GM23338 (cell line): ENCODE data around the gene IGF2.

Experiments used
- CREB1 ChIP-seq: fragments of 250-450 bp; sonication (Bioruptor Pico); IDR thresholded peaks from 2 replicates; pipeline ENCODE4 v1.5.0; 2020; ENCODE audit warnings: low read depth, mild to moderate bottlenecking, moderate library complexity
- EZH2 ChIP-seq: fragments of 200-600 bp; sonication (generic); IDR thresholded peaks from one replicate; pipeline ENCODE4 v1.8.0; 2017; ENCODE audit warnings: antibody characterized with exemption, mild to moderate bottlenecking, low read depth; ENCODE audit not compliant: unreplicated experiment
- EZH2phosphoT487 ChIP-seq: fragments of 200-600 bp; sonication (generic); IDR thresholded peaks from one replicate; pipeline ENCODE4 v1.8.1; 2018; ENCODE audit warnings: antibody characterized with exemption; ENCODE audit not compliant: unreplicated experiment
- JUNB ChIP-seq: IDR thresholded peaks from one replicate; pipeline ENCODE4 v1.6.1; 2016; ENCODE audit warnings: antibody characterized with exemption; ENCODE audit not compliant: unreplicated experiment
- NANOG ChIP-seq: IDR thresholded peaks from 2 replicates; pipeline ENCODE4 v1.6.1; 2016; ENCODE audit warnings: antibody characterized with exemption, borderline replicate concordance
- POLR2AphosphoS5 ChIP-seq: IDR thresholded peaks from 2 replicates; pipeline ENCODE4 v1.6.1; 2016; ENCODE audit warnings: antibody characterized with exemption, low read depth
- ZNF331 ChIP-seq: fragments of 250-450 bp; sonication (Bioruptor Pico); IDR thresholded peaks from 2 replicates; pipeline ENCODE4 v1.5.0; 2020; ENCODE audit warnings: low read depth, mild to moderate bottlenecking, moderate library complexity
- TF ChIP-seq, protein P1 (sequence below), 2 experiments: fragments of 200-600 bp in 1 of 2; sonication (generic) in 1 of 2; conservative IDR thresholded peaks; 2 replicates each; pipeline versions ENCODE4 v1.5.1 to v1.6.1; 2016 to 2017; ENCODE audit warnings: antibody characterized with exemption in 2 of 2, low read depth in 2 of 2, mild to moderate bottlenecking in 2 of 2, moderate library complexity in 1 of 2
- TF ChIP-seq, protein P2 (sequence below): IDR thresholded peaks from one replicate; pipeline ENCODE4 v1.6.1; 2018; ENCODE audit warnings: antibody characterized with exemption; ENCODE audit not compliant: unreplicated experiment
- TF ChIP-seq, protein P3 (sequence below): fragments of 250-450 bp; sonication (Bioruptor Pico); IDR thresholded peaks from 2 replicates; pipeline ENCODE4 v1.5.0; 2020; ENCODE audit warnings: mild to moderate bottlenecking, moderate library complexity

DNA sequence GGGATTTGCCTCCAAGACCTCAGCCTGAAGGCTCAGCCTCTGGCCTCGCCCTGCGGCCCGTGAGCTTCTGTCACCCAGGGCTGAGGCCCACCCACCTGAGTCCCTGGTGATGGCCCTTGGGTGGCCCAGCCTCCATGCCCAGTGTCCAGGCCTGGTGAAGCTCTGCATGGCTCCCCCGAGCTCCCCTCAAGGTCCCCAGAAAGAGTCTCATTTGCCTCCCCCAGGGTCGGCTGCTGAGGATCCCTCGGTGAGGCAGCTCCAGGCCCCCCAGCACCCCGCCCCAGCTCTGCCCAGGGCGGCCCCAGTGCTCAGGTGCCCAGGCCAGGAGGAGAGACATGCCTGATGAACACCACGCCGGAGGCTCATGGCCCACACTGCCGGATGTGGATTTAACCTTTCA is 34.6 kb upstream of the IGF2 start:
- TF ChIP-seq, protein P1, sequence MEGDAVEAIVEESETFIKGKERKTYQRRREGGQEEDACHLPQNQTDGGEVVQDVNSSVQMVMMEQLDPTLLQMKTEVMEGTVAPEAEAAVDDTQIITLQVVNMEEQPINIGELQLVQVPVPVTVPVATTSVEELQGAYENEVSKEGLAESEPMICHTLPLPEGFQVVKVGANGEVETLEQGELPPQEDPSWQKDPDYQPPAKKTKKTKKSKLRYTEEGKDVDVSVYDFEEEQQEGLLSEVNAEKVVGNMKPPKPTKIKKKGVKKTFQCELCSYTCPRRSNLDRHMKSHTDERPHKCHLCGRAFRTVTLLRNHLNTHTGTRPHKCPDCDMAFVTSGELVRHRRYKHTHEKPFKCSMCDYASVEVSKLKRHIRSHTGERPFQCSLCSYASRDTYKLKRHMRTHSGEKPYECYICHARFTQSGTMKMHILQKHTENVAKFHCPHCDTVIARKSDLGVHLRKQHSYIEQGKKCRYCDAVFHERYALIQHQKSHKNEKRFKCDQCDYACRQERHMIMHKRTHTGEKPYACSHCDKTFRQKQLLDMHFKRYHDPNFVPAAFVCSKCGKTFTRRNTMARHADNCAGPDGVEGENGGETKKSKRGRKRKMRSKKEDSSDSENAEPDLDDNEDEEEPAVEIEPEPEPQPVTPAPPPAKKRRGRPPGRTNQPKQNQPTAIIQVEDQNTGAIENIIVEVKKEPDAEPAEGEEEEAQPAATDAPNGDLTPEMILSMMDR (conservative IDR thresholded peaks at IDR 0.05; ENCODE audit: low read depth in 2 of 2) = no peak
- TF ChIP-seq POLR2AphosphoS5 = no peak
- TF ChIP-seq, protein P2, sequence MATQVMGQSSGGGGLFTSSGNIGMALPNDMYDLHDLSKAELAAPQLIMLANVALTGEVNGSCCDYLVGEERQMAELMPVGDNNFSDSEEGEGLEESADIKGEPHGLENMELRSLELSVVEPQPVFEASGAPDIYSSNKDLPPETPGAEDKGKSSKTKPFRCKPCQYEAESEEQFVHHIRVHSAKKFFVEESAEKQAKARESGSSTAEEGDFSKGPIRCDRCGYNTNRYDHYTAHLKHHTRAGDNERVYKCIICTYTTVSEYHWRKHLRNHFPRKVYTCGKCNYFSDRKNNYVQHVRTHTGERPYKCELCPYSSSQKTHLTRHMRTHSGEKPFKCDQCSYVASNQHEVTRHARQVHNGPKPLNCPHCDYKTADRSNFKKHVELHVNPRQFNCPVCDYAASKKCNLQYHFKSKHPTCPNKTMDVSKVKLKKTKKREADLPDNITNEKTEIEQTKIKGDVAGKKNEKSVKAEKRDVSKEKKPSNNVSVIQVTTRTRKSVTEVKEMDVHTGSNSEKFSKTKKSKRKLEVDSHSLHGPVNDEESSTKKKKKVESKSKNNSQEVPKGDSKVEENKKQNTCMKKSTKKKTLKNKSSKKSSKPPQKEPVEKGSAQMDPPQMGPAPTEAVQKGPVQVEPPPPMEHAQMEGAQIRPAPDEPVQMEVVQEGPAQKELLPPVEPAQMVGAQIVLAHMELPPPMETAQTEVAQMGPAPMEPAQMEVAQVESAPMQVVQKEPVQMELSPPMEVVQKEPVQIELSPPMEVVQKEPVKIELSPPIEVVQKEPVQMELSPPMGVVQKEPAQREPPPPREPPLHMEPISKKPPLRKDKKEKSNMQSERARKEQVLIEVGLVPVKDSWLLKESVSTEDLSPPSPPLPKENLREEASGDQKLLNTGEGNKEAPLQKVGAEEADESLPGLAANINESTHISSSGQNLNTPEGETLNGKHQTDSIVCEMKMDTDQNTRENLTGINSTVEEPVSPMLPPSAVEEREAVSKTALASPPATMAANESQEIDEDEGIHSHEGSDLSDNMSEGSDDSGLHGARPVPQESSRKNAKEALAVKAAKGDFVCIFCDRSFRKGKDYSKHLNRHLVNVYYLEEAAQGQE = no peak
- TF ChIP-seq EZH2 = no peak
- no peak for TF ChIP-seq EZH2phosphoT487
- no peak for TF ChIP-seq JUNB
- no peak for TF ChIP-seq CREB1
- TF ChIP-seq ZNF331 (CRISPR knock-in tag) = no peak
- TF ChIP-seq NANOG = no peak
- TF ChIP-seq, protein P3, sequence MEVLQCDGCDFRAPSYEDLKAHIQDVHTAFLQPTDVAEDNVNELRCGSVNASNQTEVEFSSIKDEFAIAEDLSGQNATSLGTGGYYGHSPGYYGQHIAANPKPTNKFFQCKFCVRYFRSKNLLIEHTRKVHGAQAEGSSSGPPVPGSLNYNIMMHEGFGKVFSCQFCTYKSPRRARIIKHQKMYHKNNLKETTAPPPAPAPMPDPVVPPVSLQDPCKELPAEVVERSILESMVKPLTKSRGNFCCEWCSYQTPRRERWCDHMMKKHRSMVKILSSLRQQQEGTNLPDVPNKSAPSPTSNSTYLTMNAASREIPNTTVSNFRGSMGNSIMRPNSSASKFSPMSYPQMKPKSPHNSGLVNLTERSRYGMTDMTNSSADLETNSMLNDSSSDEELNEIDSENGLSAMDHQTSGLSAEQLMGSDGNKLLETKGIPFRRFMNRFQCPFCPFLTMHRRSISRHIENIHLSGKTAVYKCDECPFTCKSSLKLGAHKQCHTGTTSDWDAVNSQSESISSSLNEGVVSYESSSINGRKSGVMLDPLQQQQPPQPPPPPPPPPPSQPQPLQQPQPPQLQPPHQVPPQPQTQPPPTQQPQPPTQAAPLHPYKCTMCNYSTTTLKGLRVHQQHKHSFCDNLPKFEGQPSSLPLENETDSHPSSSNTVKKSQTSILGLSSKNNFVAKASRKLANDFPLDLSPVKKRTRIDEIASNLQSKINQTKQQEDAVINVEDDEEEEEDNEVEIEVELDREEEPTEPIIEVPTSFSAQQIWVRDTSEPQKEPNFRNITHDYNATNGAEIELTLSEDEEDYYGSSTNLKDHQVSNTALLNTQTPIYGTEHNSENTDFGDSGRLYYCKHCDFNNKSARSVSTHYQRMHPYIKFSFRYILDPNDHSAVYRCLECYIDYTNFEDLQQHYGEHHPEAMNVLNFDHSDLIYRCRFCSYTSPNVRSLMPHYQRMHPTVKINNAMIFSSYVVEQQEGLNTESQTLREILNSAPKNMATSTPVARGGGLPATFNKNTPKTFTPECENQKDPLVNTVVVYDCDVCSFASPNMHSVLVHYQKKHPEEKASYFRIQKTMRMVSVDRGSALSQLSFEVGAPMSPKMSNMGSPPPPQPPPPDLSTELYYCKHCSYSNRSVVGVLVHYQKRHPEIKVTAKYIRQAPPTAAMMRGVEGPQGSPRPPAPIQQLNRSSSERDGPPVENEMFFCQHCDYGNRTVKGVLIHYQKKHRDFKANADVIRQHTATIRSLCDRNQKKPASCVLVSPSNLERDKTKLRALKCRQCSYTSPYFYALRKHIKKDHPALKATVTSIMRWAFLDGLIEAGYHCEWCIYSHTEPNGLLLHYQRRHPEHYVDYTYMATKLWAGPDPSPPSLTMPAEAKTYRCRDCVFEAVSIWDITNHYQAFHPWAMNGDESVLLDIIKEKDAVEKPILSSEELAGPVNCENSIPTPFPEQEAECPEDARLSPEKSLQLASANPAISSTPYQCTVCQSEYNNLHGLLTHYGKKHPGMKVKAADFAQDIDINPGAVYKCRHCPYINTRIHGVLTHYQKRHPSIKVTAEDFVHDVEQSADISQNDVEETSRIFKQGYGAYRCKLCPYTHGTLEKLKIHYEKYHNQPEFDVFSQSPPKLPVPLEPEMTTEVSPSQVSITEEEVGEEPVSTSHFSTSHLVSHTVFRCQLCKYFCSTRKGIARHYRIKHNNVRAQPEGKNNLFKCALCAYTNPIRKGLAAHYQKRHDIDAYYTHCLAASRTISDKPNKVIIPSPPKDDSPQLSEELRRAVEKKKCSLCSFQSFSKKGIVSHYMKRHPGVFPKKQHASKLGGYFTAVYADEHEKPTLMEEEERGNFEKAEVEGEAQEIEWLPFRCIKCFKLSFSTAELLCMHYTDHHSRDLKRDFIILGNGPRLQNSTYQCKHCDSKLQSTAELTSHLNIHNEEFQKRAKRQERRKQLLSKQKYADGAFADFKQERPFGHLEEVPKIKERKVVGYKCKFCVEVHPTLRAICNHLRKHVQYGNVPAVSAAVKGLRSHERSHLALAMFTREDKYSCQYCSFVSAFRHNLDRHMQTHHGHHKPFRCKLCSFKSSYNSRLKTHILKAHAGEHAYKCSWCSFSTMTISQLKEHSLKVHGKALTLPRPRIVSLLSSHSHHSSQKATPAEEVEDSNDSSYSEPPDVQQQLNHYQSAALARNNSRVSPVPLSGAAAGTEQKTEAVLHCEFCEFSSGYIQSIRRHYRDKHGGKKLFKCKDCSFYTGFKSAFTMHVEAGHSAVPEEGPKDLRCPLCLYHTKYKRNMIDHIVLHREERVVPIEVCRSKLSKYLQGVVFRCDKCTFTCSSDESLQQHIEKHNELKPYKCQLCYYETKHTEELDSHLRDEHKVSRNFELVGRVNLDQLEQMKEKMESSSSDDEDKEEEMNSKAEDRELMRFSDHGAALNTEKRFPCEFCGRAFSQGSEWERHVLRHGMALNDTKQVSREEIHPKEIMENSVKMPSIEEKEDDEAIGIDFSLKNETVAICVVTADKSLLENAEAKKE (CRISPR knock-in tag) = no peak
